H9 (cell line): ENCODE results near the gene SOX3. TPM values are rescaled to one million over a fixed set of nuclear protein-coding genes. Genes with fewer than 3 reads are reported as not detected.

Source experiments
- DNase-seq: peaks from one replicate; pipeline ENCODE4 v3.0.0-alpha.2; 2017
- H2AFZ ChIP-seq: one replicate; pipeline ENCODE4 v1.6.1; 2013; ENCODE audit warnings: mild to moderate bottlenecking, low read length, control low read depth, moderate library complexity
- H2AK5ac ChIP-seq: 2 replicates; pipeline ENCODE4 v1.6.1; 2013; ENCODE audit warnings: low read length, control low read depth, mixed read lengths; ENCODE audit not compliant: insufficient read length
- H2BK120ac ChIP-seq: one replicate; pipeline ENCODE4 v1.6.1; 2013; ENCODE audit warnings: low read depth, mild to moderate bottlenecking, low read length, control low read depth, inconsistent platforms; ENCODE audit not compliant: poor library complexity, severe bottlenecking
- H2BK12ac ChIP-seq: 2 replicates; pipeline ENCODE4 v1.6.1; 2013; ENCODE audit warnings: low read length, control low read depth, mixed read lengths, low read depth; ENCODE audit not compliant: insufficient read length
- H2BK15ac ChIP-seq: 2 replicates; pipeline ENCODE4 v1.6.1; 2013; ENCODE audit warnings: low read depth, low read length, control low read depth
- H2BK20ac ChIP-seq: one replicate; pipeline ENCODE4 v1.6.1; 2013; ENCODE audit warnings: low read depth, mild to moderate bottlenecking, low read length, control low read depth, inconsistent platforms; ENCODE audit not compliant: poor library complexity, severe bottlenecking
- H2BK5ac ChIP-seq: 2 replicates; pipeline ENCODE4 v1.6.1; 2013; ENCODE audit warnings: low read length, control low read depth, mixed read lengths; ENCODE audit not compliant: insufficient read length
- H3K14ac ChIP-seq: 2 replicates; pipeline ENCODE4 v1.6.1; 2013; ENCODE audit warnings: low read length, control low read depth; ENCODE audit not compliant: insufficient read depth
- H3K18ac ChIP-seq: 2 replicates; pipeline ENCODE4 v1.6.1; 2013; ENCODE audit warnings: low read depth, mild to moderate bottlenecking, mixed read lengths, low read length, control low read depth; ENCODE audit not compliant: insufficient read length
- H3K23ac ChIP-seq: 2 replicates; pipeline ENCODE4 v1.6.1; 2013; ENCODE audit warnings: low read length, control low read depth, mixed read lengths, low read depth; ENCODE audit not compliant: insufficient read length
- H3K23me2 ChIP-seq: 2 replicates; pipeline ENCODE4 v1.6.1; 2013; ENCODE audit warnings: low read depth, mild to moderate bottlenecking, mixed read lengths, low read length, control low read depth; ENCODE audit not compliant: insufficient read length, poor library complexity, severe bottlenecking
- H3K27ac ChIP-seq: 2 replicates; pipeline ENCODE4 v1.5.1; 2013; ENCODE audit warnings: low read length, control low read depth, mixed read lengths, low read depth; ENCODE audit not compliant: insufficient read length
- H3K27me3 ChIP-seq: 2 replicates; pipeline ENCODE4 v1.6.1; 2013; ENCODE audit warnings: low read length, control low read depth, inconsistent platforms; ENCODE audit not compliant: insufficient read depth
- H3K4ac ChIP-seq: 2 replicates; pipeline ENCODE4 v1.6.1; 2013; ENCODE audit warnings: low read depth, mild to moderate bottlenecking, control low read depth, inconsistent platforms, low read length, moderate library complexity
- H3K4me1 ChIP-seq: 2 replicates; pipeline ENCODE4 v1.6.1; 2013; ENCODE audit warnings: low read length, control low read depth, inconsistent platforms; ENCODE audit not compliant: insufficient read depth
- H3K4me2 ChIP-seq: 2 replicates; pipeline ENCODE4 v1.6.1; 2013; ENCODE audit warnings: low read length, control low read depth, mixed read lengths; ENCODE audit not compliant: insufficient read length, insufficient read depth
- H3K56ac ChIP-seq: 2 replicates; pipeline ENCODE4 v1.6.1; 2013; ENCODE audit warnings: low read depth, mild to moderate bottlenecking, mixed read lengths, low read length, control low read depth; ENCODE audit not compliant: insufficient read length
- H3K79me1 ChIP-seq: 2 replicates; pipeline ENCODE4 v1.6.1; 2013; ENCODE audit warnings: low read depth, mild to moderate bottlenecking, moderate library complexity, low read length, control low read depth, inconsistent platforms; ENCODE audit not compliant: insufficient read depth, poor library complexity, severe bottlenecking
- H3K79me2 ChIP-seq: 2 replicates; pipeline ENCODE4 v1.6.1; 2013; ENCODE audit warnings: low read length, control low read depth, inconsistent platforms; ENCODE audit not compliant: insufficient read depth
- H3K9ac ChIP-seq: 2 replicates; pipeline ENCODE4 v1.6.1; 2013; ENCODE audit warnings: low read length, control low read depth, mixed read lengths; ENCODE audit not compliant: insufficient read length; ENCODE audit errors: extremely low read depth
- H3K9me3 ChIP-seq: one replicate; pipeline ENCODE4 v1.6.1; 2013; ENCODE audit warnings: low read depth, low read length, inconsistent platforms; ENCODE audit not compliant: control insufficient read depth
- H3T11ph ChIP-seq: one replicate; pipeline ENCODE4 v1.6.1; 2013; ENCODE audit warnings: mild to moderate bottlenecking, low read length, control low read depth, inconsistent platforms
- H4K20me1 ChIP-seq: one replicate; pipeline ENCODE4 v1.6.1; 2013; ENCODE audit not compliant: control insufficient read depth, insufficient read length, insufficient read depth
- H4K5ac ChIP-seq: 2 replicates; pipeline ENCODE4 v1.6.1; 2013; ENCODE audit warnings: low read depth, mild to moderate bottlenecking, mixed read lengths, low read length, control low read depth; ENCODE audit not compliant: insufficient read length
- H4K8ac ChIP-seq: replicated peaks from 2 replicates; pipeline ENCODE4 v1.6.1; 2013; ENCODE audit warnings: low read length, control low read depth, mixed read lengths, low read depth; ENCODE audit not compliant: insufficient read length
- H4K91ac ChIP-seq: 2 replicates; pipeline ENCODE4 v1.6.1; 2013; ENCODE audit warnings: low read depth, mild to moderate bottlenecking, moderate library complexity, mixed read lengths, low read length, control low read depth; ENCODE audit not compliant: insufficient read length
- H3K27ac Mint-ChIP-seq, 3 experiments: 2 replicates in 2 of 3; 3 replicates in 1 of 3; pipeline ENCODE4 v1.8.0; 2020 to 2021; ENCODE audit warnings: mixed read lengths in 3 of 3, mild to moderate bottlenecking in 1 of 3, moderate library complexity in 1 of 3
- H3K27me3 Mint-ChIP-seq: 2 replicates; pipeline ENCODE4 v1.8.0; 2021; ENCODE audit warnings: low read depth, mild to moderate bottlenecking, moderate library complexity, mixed read lengths
- H3K36me3 Mint-ChIP-seq, 3 experiments: 2 replicates in 2 of 3; 3 replicates in 1 of 3; pipeline ENCODE4 v1.8.0; 2020 to 2021; ENCODE audit warnings: low read depth in 3 of 3, mixed read lengths in 3 of 3; ENCODE audit not compliant: insufficient read depth in 1 of 3
- H3K4me1 Mint-ChIP-seq, 2 experiments: 2 replicates each; pipeline ENCODE4 v1.8.0; 2020; ENCODE audit warnings: mixed read lengths in 2 of 2
- H3K4me3 Mint-ChIP-seq, 2 experiments: 2 replicates in 1 of 2; 3 replicates in 1 of 2; pipeline ENCODE4 v1.8.0; 2020 to 2021; ENCODE audit warnings: mild to moderate bottlenecking in 2 of 2, mixed read lengths in 2 of 2, moderate library complexity in 1 of 2
- H3K9me3 Mint-ChIP-seq, 2 experiments: 2 replicates in 1 of 2; 3 replicates in 1 of 2; pipeline ENCODE4 v1.8.0; 2020; ENCODE audit warnings: mild to moderate bottlenecking in 2 of 2, mixed read lengths in 2 of 2, moderate library complexity in 1 of 2
- WGBS: extraction: QIAGEN DNeasy Blood & Tissue Kit; methylation state at CpG from one replicate; pipeline ENCODE4 v1.1.7; 2013; ENCODE audit warnings: missing lambda C conversion rate, low lambda C conversion rate, mixed read lengths; ENCODE audit not compliant: insufficient read length; ENCODE audit errors: extremely low coverage; 5-methylcytosine and 5-hydroxymethylcytosine counted together
- total RNA-seq: library from RNA; stranded (reverse); gene quantifications from 2 replicates; pipeline ENCODE4 v1.2.1, GENCODE V29; 2021
- TF ChIP-seq, protein P1 (sequence below): fragments of 200-600 bp; sonication (generic); conservative IDR thresholded peaks from 3 replicates; pipeline ENCODE4 v1.8.0; 2021; ENCODE audit warnings: antibody characterized with exemption, mild to moderate bottlenecking

The SOX3 gene
- total RNA-seq, 1 experiment from 2014 or later: 7.7 TPM

DNA sequence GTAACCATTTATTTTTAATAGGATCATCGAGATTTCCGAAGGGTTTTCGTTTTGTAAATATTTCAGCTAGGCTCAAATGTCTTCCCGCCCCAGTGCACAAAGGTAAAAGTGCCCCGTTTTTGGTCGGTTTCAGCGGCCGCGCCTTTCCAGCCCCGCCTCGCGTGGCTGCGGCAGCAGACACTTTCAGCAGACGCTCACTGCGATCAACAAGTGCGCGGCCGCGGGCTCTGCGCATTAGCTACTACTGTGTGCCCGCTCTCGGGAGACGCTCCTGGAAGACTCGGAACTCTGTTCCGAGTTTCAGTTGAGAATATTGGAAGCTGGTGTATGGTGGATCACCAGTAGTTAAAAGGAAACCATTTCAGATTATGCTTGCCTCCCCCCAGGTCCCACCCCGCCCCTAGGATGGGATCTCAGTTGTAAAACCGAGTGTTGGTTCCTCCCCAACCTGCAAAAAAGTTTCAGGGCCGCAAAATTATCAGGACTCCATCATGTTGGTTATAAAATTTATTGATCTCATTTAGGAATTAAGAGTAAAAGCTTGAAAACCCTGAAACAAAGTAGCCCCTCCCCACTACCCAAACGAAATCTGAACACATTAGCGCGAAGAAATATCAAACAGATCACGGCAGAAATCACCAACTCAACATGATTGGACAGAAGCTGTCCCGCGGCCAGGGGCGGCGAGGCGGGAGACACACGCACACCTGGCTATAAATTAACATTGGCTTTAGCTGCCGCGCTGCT, 2.2 kb downstream of the SOX3 start:
- H3K27ac ChIP-seq: no peak overlapping the region
- no peak overlapping the region for H2AK5ac ChIP-seq
- H3K79me2 ChIP-seq: no peaks in the 10 kb centered on the region
- H2AFZ ChIP-seq: no peak overlapping the region
- H3K27me3 ChIP-seq: peaks cover 24% of the 10 kb centered on the region; the same call in 1 of the 2 replicates
- H3K79me1 ChIP-seq: no peaks in the 10 kb centered on the region
- no peak overlapping the region for H3K4ac ChIP-seq
- H3T11ph ChIP-seq: no peak overlapping the region
- peaks cover 0 to 15% (median 11%) of the 10 kb centered on the region in 3 experiments; a peak in 5 of 7 replicates for H3K36me3 Mint-ChIP-seq
- peaks cover 92% of the 10 kb centered on the region for H3K27me3 Mint-ChIP-seq
- no peak overlapping the region for H2BK12ac ChIP-seq
- H4K8ac ChIP-seq: no peak overlapping the region
- no peak overlapping the region for H2BK20ac ChIP-seq
- no peak overlapping the region for H2BK120ac ChIP-seq
- H3K4me2 ChIP-seq: peak overlapping the region; percentile 81
- H3K9me3 ChIP-seq: no peaks in the 10 kb centered on the region
- H2BK15ac ChIP-seq: no peak overlapping the region
- WGBS: no CpG with 5 or more reads among the region's 40 CpGs
- H4K91ac ChIP-seq: no peak overlapping the region
- H3K56ac ChIP-seq: no peak overlapping the region
- H3K23ac ChIP-seq: no peak overlapping the region
- H3K4me3 Mint-ChIP-seq: peak overlapping the region; percentile 77 to 80
- H3K4me1 ChIP-seq: no peaks in the 10 kb centered on the region; the same call in 1 of the 2 replicates
- DNase-seq: no peak
- H3K4me1 Mint-ChIP-seq: peaks cover 57 to 58% of the 10 kb centered on the region in 2 experiments
- peak overlapping the region; percentile 6 for H3K18ac ChIP-seq
- no peak overlapping the region for H3K14ac ChIP-seq
- H3K9ac ChIP-seq: no peak overlapping the region
- TF ChIP-seq, protein P1, sequence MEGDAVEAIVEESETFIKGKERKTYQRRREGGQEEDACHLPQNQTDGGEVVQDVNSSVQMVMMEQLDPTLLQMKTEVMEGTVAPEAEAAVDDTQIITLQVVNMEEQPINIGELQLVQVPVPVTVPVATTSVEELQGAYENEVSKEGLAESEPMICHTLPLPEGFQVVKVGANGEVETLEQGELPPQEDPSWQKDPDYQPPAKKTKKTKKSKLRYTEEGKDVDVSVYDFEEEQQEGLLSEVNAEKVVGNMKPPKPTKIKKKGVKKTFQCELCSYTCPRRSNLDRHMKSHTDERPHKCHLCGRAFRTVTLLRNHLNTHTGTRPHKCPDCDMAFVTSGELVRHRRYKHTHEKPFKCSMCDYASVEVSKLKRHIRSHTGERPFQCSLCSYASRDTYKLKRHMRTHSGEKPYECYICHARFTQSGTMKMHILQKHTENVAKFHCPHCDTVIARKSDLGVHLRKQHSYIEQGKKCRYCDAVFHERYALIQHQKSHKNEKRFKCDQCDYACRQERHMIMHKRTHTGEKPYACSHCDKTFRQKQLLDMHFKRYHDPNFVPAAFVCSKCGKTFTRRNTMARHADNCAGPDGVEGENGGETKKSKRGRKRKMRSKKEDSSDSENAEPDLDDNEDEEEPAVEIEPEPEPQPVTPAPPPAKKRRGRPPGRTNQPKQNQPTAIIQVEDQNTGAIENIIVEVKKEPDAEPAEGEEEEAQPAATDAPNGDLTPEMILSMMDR: no peak
- no peaks in the 10 kb centered on the region for H4K20me1 ChIP-seq
- H2BK5ac ChIP-seq: no peak overlapping the region
- H4K5ac ChIP-seq: no peak overlapping the region
- H3K9me3 Mint-ChIP-seq: peaks cover 14 to 18% of the 10 kb centered on the region in 2 experiments
- H3K27ac Mint-ChIP-seq: no peak overlapping the region; a peak in 1 of 7 replicates
- peaks cover 32% of the 10 kb centered on the region for H3K23me2 ChIP-seq
